ENCODE results near the gene LRRC1. TPM values are rescaled to one million over a fixed set of nuclear protein-coding genes. Genes with fewer than 3 reads are reported as not detected.
"Not testable (repeated sequence)": the region's sequence is repeated elsewhere in the genome, so short reads cannot be mapped to it uniquely, and the experiment has no call there.

LRRC1 gene
- total and polyA plus RNA-seq, 2 experiments from 2014 or later = 11.3 to 16.6 TPM

DNA sequence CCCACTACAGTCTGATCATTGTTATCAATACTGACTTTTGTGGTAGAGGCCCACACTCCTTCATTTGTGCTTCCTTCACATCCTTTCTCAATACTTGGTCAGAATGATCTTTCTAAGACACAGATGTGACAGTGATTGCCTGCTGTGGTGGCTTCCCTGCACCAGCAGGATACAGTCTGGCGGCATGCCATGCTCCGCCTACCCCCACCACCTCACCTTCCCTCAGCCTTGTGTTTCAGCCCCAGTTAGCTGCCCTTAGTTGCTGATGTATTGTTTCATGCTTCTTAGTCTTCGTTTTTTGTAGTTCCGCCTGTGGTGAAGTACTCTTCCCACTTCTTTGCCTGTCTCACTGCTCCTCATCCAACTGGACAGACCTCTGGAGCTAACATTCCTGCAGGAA is 10.9 kb downstream of the LRRC1 start:
- Mint-ChIP-seq H3K27ac (no peak overlapping the region), H3K9me3 (no peaks in the 10 kb centered on the region), H3K27me3 (ENCODE audit: insufficient read depth, low read depth, poor library complexity) (peaks cover 3% of the 10 kb centered on the region), H3K36me3 (ENCODE audit: low read depth) (no peaks in the 10 kb centered on the region), H3K4me3 (no peak overlapping the region; the same call in 2 of the 3 replicates), H3K4me1 (peaks cover 48% of the 10 kb centered on the region)
- peak; percentile 83 for ATAC-seq
- no peak overlapping the region for H3K4me3 ChIP-seq
- H2AFZ ChIP-seq = no peak overlapping the region
- H3K27ac ChIP-seq (ENCODE audit: low read depth) = no peak overlapping the region
- TF ChIP-seq, protein P1, sequence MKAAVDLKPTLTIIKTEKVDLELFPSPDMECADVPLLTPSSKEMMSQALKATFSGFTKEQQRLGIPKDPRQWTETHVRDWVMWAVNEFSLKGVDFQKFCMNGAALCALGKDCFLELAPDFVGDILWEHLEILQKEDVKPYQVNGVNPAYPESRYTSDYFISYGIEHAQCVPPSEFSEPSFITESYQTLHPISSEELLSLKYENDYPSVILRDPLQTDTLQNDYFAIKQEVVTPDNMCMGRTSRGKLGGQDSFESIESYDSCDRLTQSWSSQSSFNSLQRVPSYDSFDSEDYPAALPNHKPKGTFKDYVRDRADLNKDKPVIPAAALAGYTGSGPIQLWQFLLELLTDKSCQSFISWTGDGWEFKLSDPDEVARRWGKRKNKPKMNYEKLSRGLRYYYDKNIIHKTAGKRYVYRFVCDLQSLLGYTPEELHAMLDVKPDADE (IDR thresholded peaks at IDR 0.05) = no peak
- TF ChIP-seq EZH2phosphoT487 (IDR thresholded peaks at IDR 0.05; ENCODE audit: unreplicated experiment) = no peak
- TF ChIP-seq JUNB (IDR thresholded peaks at IDR 0.05; ENCODE audit: unreplicated experiment) = no peak
- TF ChIP-seq, protein P2, sequence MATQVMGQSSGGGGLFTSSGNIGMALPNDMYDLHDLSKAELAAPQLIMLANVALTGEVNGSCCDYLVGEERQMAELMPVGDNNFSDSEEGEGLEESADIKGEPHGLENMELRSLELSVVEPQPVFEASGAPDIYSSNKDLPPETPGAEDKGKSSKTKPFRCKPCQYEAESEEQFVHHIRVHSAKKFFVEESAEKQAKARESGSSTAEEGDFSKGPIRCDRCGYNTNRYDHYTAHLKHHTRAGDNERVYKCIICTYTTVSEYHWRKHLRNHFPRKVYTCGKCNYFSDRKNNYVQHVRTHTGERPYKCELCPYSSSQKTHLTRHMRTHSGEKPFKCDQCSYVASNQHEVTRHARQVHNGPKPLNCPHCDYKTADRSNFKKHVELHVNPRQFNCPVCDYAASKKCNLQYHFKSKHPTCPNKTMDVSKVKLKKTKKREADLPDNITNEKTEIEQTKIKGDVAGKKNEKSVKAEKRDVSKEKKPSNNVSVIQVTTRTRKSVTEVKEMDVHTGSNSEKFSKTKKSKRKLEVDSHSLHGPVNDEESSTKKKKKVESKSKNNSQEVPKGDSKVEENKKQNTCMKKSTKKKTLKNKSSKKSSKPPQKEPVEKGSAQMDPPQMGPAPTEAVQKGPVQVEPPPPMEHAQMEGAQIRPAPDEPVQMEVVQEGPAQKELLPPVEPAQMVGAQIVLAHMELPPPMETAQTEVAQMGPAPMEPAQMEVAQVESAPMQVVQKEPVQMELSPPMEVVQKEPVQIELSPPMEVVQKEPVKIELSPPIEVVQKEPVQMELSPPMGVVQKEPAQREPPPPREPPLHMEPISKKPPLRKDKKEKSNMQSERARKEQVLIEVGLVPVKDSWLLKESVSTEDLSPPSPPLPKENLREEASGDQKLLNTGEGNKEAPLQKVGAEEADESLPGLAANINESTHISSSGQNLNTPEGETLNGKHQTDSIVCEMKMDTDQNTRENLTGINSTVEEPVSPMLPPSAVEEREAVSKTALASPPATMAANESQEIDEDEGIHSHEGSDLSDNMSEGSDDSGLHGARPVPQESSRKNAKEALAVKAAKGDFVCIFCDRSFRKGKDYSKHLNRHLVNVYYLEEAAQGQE (IDR thresholded peaks at IDR 0.05; ENCODE audit: unreplicated experiment) = no peak
- H3K9me2 ChIP-seq (ENCODE audit: insufficient read depth) = no peaks in the 10 kb centered on the region
- H3K36me3 ChIP-seq (ENCODE audit: insufficient read depth) = no peaks in the 10 kb centered on the region
- no peaks in the 10 kb centered on the region for H3F3A ChIP-seq (replicated peaks; ENCODE audit: low read depth)
- no peaks in the 10 kb centered on the region for H3K27me3 ChIP-seq (ENCODE audit: insufficient read depth)
- peaks cover 73% of the 10 kb centered on the region for H3K79me2 ChIP-seq (replicated peaks; ENCODE audit: insufficient read depth)
- no peak for DNase-seq (ENCODE audit: low spot score)
- H3K4me1 ChIP-seq (ENCODE audit: insufficient read depth) = peaks cover 16% of the 10 kb centered on the region
- peaks cover 32% of the 10 kb centered on the region for H4K20me1 ChIP-seq (replicated peaks; ENCODE audit: insufficient read depth)
- H3K4me2 ChIP-seq = 0 out of 2 replicates have a peak overlapping the region, but pooled peaks have one; percentile 1

DNA sequence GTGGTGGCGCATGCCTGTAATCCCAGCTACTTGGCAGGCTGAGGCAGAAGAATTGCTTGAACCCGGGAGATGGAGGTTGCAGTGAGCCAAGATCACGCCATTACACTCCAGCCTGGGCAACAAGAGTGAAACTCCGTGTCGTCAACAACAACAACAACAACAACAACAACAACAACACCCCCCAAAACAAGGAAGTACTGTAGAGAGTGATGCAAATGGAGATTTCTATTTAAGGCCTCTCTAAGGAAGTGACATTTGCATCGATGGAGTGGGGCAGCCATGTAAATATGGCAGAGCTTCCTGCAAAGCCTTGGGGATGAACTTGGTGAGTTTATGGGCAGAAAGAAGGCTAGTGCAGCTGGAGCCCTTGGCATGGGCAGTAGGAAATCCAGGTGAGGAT is 12.8 kb downstream of the LRRC1 start:
- H2AFZ ChIP-seq; H3K9me3 Mint-ChIP-seq; H3K36me3 ChIP-seq (ENCODE audit: insufficient read depth); H3K36me3 Mint-ChIP-seq (ENCODE audit: low read depth); H3K27me3 Mint-ChIP-seq (ENCODE audit: insufficient read depth, low read depth, poor library complexity); H3K27me3 ChIP-seq (ENCODE audit: insufficient read depth); H3K4me2 ChIP-seq; ATAC-seq; H3F3A ChIP-seq (replicated peaks; ENCODE audit: low read depth); DNase-seq (ENCODE audit: low spot score); H3K27ac Mint-ChIP-seq; H3K4me3 ChIP-seq; H3K4me3 Mint-ChIP-seq; H3K27ac ChIP-seq (ENCODE audit: low read depth); H3K9me2 ChIP-seq (ENCODE audit: insufficient read depth): not testable (repeated sequence)
- Histone ChIP-seq H3K4me1 (ENCODE audit: insufficient read depth) (peaks cover 16% of the 10 kb centered on the region), H4K20me1 (replicated peaks; ENCODE audit: insufficient read depth) (peaks cover 20% of the 10 kb centered on the region), H3K79me2 (replicated peaks; ENCODE audit: insufficient read depth) (peaks cover 61% of the 10 kb centered on the region)
- peaks cover 51% of the 10 kb centered on the region for H3K4me1 Mint-ChIP-seq

DNA sequence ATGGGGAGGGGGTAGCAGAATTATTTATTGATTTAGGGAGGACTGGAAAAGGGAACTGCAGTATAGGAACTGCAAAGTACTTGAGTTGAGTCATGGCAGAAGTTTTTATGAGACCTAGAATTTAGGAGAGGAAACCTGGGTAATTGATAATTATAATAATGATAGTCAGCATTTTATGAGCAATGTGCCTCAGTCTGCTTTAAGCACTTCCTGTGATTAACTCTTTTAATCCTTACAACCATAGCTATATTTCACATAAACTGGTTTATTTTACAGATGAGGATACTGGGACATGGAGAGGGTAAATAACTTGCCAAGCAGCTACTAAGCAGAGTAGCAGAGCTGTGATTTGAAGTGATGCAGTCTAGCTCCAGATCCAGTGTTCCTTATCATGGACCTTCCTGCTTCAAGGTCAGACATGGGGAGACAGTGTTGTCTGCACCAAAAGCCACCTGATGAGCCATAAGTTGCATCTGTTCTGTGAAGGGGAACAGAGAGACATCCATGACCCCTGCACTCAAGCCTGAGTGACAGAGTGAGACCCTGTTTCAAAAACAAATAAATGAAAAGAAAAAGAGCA is 13.6 kb downstream of the LRRC1 start:
- Mint-ChIP-seq H3K27me3 (ENCODE audit: insufficient read depth, low read depth, poor library complexity) (no peaks in the 10 kb centered on the region), H3K9me3 (no peaks in the 10 kb centered on the region), H3K4me3 (no peak overlapping the region), H3K36me3 (ENCODE audit: low read depth) (no peaks in the 10 kb centered on the region), H3K27ac (0 out of 2 replicates have a peak overlapping the region, but pooled peaks have one; percentile 24), H3K4me1 (peaks cover 46% of the 10 kb centered on the region)
- no peaks in the 10 kb centered on the region for H3K27me3 ChIP-seq (ENCODE audit: insufficient read depth)
- no peak for DNase-seq (ENCODE audit: low spot score)
- no peak overlapping the region for H3K4me2 ChIP-seq
- peaks cover 13% of the 10 kb centered on the region; the same call in 1 of the 2 replicates for H4K20me1 ChIP-seq (replicated peaks; ENCODE audit: insufficient read depth)
- no peak overlapping the region for H3K4me3 ChIP-seq
- no peaks in the 10 kb centered on the region for H3K36me3 ChIP-seq (ENCODE audit: insufficient read depth)
- H2AFZ ChIP-seq = no peak overlapping the region
- H3F3A ChIP-seq (replicated peaks; ENCODE audit: low read depth) = no peaks in the 10 kb centered on the region
- ATAC-seq = no peak
- peaks cover 57% of the 10 kb centered on the region for H3K79me2 ChIP-seq (replicated peaks; ENCODE audit: insufficient read depth)
- H3K27ac ChIP-seq (ENCODE audit: low read depth) = no peak overlapping the region
- H3K4me1 ChIP-seq (ENCODE audit: insufficient read depth) = peaks cover 16% of the 10 kb centered on the region
- no peaks in the 10 kb centered on the region for H3K9me2 ChIP-seq (ENCODE audit: insufficient read depth)
- no peak for TF ChIP-seq CREB1 (CRISPR knock-in tag; IDR thresholded peaks at IDR 0.05; ENCODE audit: low read depth)
- TF ChIP-seq, protein P2 (IDR thresholded peaks at IDR 0.05; ENCODE audit: unreplicated experiment) = no peak
- no peak for TF ChIP-seq STAT1 (IDR thresholded peaks at IDR 0.05; ENCODE audit: unreplicated experiment)
- TF ChIP-seq, protein P3, sequence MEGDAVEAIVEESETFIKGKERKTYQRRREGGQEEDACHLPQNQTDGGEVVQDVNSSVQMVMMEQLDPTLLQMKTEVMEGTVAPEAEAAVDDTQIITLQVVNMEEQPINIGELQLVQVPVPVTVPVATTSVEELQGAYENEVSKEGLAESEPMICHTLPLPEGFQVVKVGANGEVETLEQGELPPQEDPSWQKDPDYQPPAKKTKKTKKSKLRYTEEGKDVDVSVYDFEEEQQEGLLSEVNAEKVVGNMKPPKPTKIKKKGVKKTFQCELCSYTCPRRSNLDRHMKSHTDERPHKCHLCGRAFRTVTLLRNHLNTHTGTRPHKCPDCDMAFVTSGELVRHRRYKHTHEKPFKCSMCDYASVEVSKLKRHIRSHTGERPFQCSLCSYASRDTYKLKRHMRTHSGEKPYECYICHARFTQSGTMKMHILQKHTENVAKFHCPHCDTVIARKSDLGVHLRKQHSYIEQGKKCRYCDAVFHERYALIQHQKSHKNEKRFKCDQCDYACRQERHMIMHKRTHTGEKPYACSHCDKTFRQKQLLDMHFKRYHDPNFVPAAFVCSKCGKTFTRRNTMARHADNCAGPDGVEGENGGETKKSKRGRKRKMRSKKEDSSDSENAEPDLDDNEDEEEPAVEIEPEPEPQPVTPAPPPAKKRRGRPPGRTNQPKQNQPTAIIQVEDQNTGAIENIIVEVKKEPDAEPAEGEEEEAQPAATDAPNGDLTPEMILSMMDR (conservative IDR thresholded peaks at IDR 0.05; ENCODE audit: low read depth in 2 of 2) = no peak
